A549 (cell line): ENCODE results near the gene ZNF492.
"Not testable (repeated sequence)": the region's sequence is repeated elsewhere in the genome, so short reads cannot be mapped to it uniquely, and the experiment has no call there.

Source experiments
- CEBPB ChIP-seq, 2 experiments: fragments of >200 bp in 1 of 2; sonication (Bioruptor Twin) in 1 of 2; formaldehyde crosslinking in 1 of 2; IDR thresholded peaks; 2 replicates each; pipeline ENCODE4 v1.6.1; 2012 to 2016
- CHD4 ChIP-seq: fragments of 200-600 bp; sonication (generic); IDR thresholded peaks from 2 replicates; pipeline ENCODE4 v1.6.1; 2016; ENCODE audit warnings: antibody characterized with exemption, mild to moderate bottlenecking, borderline replicate concordance
- EP300 ChIP-seq, 2 experiments: fragments of >200 bp; sonication (Bioruptor Twin); formaldehyde crosslinking; IDR thresholded peaks; 2 replicates in 1 of 2; 3 replicates in 1 of 2; pipeline ENCODE4 v1.6.1; 2016 to 2017
- HOXA7 ChIP-seq: fragments of 250-450 bp; sonication (Bioruptor Pico); IDR thresholded peaks from 2 replicates; pipeline ENCODE4 v1.5.0; 2020; ENCODE audit warnings: mild to moderate bottlenecking, moderate library complexity
- JUNB ChIP-seq: fragments of >200 bp; sonication (Bioruptor Twin); formaldehyde crosslinking; IDR thresholded peaks from 2 replicates; pipeline ENCODE4 v1.6.1; 2016
- NFE2L2 ChIP-seq: fragments of 150-350 bp; conservative IDR thresholded peaks from 2 replicates; pipeline ENCODE4 v1.6.1; 2014; ENCODE audit warnings: low read length
- POLR2A ChIP-seq: IDR thresholded peaks from 2 replicates; pipeline ENCODE4 v1.6.1; 2012; ENCODE audit warnings: mild to moderate bottlenecking, low read length
- TF ChIP-seq, protein P1 (sequence below): fragments of >200 bp; sonication (Bioruptor Twin); formaldehyde crosslinking; IDR thresholded peaks from 3 replicates; pipeline ENCODE4 v1.5.1; 2016
- TF ChIP-seq, protein P2 (sequence below): IDR thresholded peaks from 2 replicates; pipeline ENCODE4 v1.6.1; 2012
- TF ChIP-seq, protein P3 (sequence below): IDR thresholded peaks from 2 replicates; pipeline ENCODE4 v1.6.1; 2012; ENCODE audit warnings: low read depth, borderline replicate concordance

DNA sequence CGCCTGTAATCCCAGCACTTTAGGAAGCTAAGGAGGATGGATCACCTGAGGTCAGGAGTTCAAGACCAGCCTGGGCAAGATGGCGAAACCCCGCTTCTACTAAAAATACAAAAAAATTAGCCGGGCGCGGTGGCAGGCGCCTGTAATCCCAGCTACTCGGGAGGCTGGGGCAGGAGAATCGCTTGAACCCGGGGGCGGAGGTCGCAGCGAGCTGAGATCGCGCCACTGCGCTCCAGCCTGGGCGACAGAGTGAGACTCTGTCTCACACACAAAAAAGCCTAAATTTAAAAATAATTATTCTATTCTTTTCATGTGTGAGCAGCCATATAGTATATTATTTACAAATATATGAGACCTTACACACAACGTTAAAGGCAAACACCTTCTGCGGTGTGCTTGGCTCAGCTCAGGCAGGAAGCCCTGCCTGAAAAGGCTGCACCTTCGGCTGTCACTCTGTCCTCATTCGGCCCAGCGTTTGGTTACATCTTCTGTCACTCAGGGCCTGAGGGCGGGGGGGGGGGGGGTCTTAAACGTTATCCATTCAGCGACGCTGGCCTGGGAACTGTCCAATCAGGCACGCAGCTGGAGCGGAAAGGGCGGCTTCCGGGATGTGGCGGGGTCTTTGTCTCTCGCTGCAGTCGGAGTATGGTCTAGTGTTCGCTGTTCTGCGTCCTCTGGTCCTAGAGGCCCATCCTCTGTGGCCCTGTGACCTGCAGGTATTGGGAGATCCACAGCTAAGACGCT lies at the start of gene ZNF492:
- TF ChIP-seq CEBPB (IDR thresholded peaks at IDR 0.05); NFE2L2; EP300 (IDR thresholded peaks at IDR 0.05); CHD4; JUNB; POLR2A; HOXA7: not testable (repeated sequence)
- TF ChIP-seq, protein P1, sequence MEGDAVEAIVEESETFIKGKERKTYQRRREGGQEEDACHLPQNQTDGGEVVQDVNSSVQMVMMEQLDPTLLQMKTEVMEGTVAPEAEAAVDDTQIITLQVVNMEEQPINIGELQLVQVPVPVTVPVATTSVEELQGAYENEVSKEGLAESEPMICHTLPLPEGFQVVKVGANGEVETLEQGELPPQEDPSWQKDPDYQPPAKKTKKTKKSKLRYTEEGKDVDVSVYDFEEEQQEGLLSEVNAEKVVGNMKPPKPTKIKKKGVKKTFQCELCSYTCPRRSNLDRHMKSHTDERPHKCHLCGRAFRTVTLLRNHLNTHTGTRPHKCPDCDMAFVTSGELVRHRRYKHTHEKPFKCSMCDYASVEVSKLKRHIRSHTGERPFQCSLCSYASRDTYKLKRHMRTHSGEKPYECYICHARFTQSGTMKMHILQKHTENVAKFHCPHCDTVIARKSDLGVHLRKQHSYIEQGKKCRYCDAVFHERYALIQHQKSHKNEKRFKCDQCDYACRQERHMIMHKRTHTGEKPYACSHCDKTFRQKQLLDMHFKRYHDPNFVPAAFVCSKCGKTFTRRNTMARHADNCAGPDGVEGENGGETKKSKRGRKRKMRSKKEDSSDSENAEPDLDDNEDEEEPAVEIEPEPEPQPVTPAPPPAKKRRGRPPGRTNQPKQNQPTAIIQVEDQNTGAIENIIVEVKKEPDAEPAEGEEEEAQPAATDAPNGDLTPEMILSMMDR: not testable (repeated sequence)
- TF ChIP-seq, protein P2, sequence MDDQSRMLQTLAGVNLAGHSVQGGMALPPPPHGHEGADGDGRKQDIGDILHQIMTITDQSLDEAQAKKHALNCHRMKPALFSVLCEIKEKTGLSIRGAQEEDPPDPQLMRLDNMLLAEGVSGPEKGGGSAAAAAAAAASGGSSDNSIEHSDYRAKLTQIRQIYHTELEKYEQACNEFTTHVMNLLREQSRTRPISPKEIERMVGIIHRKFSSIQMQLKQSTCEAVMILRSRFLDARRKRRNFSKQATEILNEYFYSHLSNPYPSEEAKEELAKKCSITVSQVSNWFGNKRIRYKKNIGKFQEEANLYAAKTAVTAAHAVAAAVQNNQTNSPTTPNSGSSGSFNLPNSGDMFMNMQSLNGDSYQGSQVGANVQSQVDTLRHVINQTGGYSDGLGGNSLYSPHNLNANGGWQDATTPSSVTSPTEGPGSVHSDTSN: not testable (repeated sequence)
- TF ChIP-seq, protein P3, sequence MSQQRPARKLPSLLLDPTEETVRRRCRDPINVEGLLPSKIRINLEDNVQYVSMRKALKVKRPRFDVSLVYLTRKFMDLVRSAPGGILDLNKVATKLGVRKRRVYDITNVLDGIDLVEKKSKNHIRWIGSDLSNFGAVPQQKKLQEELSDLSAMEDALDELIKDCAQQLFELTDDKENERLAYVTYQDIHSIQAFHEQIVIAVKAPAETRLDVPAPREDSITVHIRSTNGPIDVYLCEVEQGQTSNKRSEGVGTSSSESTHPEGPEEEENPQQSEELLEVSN: not testable (repeated sequence)
